ENCODE data around the gene ZNF385C.
"Not testable (repeated sequence)": the region's sequence is repeated elsewhere in the genome, so short reads cannot be mapped to it uniquely, and the experiment has no call there.

ZNF385C gene

DNA sequence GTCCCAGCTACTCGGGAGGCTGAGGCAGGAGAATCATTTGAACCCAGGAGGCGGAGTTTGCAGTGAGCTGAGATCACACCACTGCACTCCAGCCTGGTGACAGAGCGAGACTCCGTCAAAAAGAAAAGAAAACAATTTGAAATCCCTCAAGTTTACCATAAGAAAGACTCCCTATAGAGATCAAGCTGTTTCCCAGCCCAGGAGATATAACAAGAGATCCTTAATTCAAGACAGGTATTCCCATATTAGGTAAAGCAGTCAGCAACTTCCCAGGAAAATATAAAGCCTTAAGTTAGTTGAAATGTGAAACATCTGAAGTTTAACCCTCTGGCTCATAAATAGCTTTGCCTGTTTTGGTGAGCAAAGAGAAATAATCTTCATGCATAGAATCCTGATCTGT lies 85.9 kb downstream of the ZNF385C start:
- not testable (repeated sequence) for H3K36me3 ChIP-seq (ENCODE audit: control insufficient read depth, insufficient read depth, low read length); H3K9me3 ChIP-seq (ENCODE audit: control insufficient read depth, low read length); H3K27ac ChIP-seq (ENCODE audit: insufficient read depth, low read length, poor library complexity, severe bottlenecking); H3K4me1 ChIP-seq (ENCODE audit: control insufficient read depth, insufficient read depth, low read length, poor library complexity, severe bottlenecking); H3K27me3 ChIP-seq (replicated peaks; ENCODE audit: control insufficient read depth, insufficient read depth, low read length, poor library complexity, severe bottlenecking); DNase-seq; H3K4me3 ChIP-seq (ENCODE audit: insufficient read depth, low read depth, low read length, poor library complexity, severe bottlenecking)

DNA sequence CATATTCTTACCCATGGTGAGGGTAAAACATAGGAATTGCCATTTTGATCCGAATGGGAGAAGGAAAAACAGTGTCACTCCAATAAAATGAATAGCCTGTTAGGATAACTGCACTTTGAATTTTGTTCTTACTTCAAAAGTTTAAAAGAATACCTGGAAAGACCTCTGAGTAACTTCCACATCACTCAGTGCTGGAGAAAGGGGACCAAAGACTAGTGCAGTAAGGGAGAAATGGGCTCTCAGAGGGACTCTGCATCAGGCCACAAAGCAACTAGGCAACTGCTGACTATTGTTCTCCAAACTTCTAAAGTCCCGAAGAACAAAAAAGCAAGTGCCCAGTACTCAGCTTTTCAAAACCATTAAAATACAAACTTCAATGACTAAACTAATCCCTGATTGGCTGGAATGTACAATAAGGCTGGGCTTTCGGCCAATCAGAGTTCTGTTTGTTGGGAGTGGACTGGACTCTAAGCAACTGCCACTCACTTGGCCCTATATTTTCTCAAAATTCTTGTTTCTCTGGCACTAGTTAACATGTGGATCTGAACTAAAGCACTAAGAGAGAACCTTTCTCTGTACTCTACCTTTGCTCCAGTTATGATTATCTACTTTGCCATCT lies 87.3 kb downstream of the ZNF385C start:
- H3K27ac ChIP-seq (ENCODE audit: insufficient read depth, low read length, poor library complexity, severe bottlenecking), result no peak overlapping the region
- H3K36me3 ChIP-seq (ENCODE audit: control insufficient read depth, insufficient read depth, low read length), result peaks cover 8% of the 10 kb centered on the region
- no peak overlapping the region for H3K4me3 ChIP-seq (ENCODE audit: insufficient read depth, low read depth, low read length, poor library complexity, severe bottlenecking)
- DNase-seq, result no peak
- H3K4me1 ChIP-seq (ENCODE audit: control insufficient read depth, insufficient read depth, low read length, poor library complexity, severe bottlenecking), result peaks cover 4% of the 10 kb centered on the region
- no peaks in the 10 kb centered on the region for H3K9me3 ChIP-seq (ENCODE audit: control insufficient read depth, low read length)
- H3K27me3 ChIP-seq (replicated peaks; ENCODE audit: control insufficient read depth, insufficient read depth, low read length, poor library complexity, severe bottlenecking), result no peaks in the 10 kb centered on the region

DNA sequence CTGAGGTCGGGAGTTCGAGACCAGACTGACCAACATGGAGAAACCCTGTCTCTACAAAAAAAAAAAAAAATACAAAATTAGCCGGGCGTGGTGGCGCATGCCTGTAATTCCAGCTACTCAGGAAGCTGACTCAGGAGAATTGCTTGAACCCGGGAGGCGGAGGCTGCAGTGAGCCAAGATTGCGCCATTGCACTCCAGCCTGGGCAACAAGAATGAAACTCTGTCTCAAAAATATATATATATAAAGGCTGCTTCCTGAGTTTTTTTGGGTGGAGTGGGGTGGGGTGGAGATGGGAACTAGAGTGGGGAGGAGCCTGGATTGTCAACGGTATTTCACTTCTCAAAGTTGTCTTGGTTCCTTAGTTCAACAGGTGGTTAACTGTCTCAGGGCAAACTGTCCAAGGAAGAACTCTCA lies 88.0 kb downstream of the ZNF385C start:
- H3K27ac ChIP-seq (ENCODE audit: insufficient read depth, low read length, poor library complexity, severe bottlenecking); DNase-seq; H3K27me3 ChIP-seq (replicated peaks; ENCODE audit: control insufficient read depth, insufficient read depth, low read length, poor library complexity, severe bottlenecking); H3K4me3 ChIP-seq (ENCODE audit: insufficient read depth, low read depth, low read length, poor library complexity, severe bottlenecking); H3K9me3 ChIP-seq (ENCODE audit: control insufficient read depth, low read length); H3K36me3 ChIP-seq (ENCODE audit: control insufficient read depth, insufficient read depth, low read length); H3K4me1 ChIP-seq (ENCODE audit: control insufficient read depth, insufficient read depth, low read length, poor library complexity, severe bottlenecking): not testable (repeated sequence)

DNA sequence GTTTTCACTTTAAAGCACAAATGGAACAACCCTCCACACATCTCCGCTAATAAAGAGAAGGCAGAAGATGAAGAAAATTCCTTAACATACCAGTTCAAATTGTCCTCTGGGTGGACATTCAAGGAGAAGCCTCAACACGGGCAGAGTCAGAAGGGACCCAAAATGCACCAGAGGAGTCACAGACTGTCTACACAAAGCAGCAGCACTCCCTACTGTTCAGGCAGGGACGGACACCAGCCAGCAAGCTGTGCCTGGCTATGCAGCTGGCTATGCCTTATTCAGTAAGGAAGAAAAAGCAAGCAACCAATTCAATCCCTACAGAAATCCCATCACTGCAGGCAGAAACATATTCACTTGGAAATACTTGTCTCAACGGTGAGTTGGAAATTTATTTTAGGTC lies 89.1 kb downstream of the ZNF385C start:
- Histone ChIP-seq H3K27ac (ENCODE audit: insufficient read depth, low read length, poor library complexity, severe bottlenecking) (no peak overlapping the region), H3K27me3 (replicated peaks; ENCODE audit: control insufficient read depth, insufficient read depth, low read length, poor library complexity, severe bottlenecking) (no peaks in the 10 kb centered on the region), H3K4me1 (ENCODE audit: control insufficient read depth, insufficient read depth, low read length, poor library complexity, severe bottlenecking) (no peaks in the 10 kb centered on the region), H3K4me3 (ENCODE audit: insufficient read depth, low read depth, low read length, poor library complexity, severe bottlenecking) (no peak overlapping the region), H3K9me3 (ENCODE audit: control insufficient read depth, low read length) (no peaks in the 10 kb centered on the region), H3K36me3 (ENCODE audit: control insufficient read depth, insufficient read depth, low read length) (peaks cover 8% of the 10 kb centered on the region)
- DNase-seq, result no peak

DNA sequence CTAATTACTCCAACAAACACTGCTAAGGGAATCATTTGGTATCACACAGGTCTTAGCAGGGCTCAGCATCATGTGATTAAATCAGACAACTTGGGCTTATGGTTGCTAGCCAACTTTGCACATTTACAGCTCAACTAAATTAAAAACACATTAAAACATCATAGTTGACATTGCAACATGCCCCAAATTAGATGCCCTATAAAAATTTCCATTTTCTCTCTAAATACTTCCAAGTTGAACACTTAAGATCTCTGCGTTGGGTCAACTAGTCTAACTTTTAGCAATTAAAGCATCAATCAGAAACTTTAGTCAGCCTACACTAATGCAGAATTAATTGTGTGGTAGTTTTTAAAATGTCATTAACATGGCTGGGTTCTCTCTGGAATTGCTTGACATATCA lies 93.1 kb downstream of the ZNF385C start:
- no peaks in the 10 kb centered on the region for H3K4me1 ChIP-seq (ENCODE audit: control insufficient read depth, insufficient read depth, low read length, poor library complexity, severe bottlenecking)
- peaks cover 18% of the 10 kb centered on the region for H3K36me3 ChIP-seq (ENCODE audit: control insufficient read depth, insufficient read depth, low read length)
- DNase-seq, result no peak

DNA sequence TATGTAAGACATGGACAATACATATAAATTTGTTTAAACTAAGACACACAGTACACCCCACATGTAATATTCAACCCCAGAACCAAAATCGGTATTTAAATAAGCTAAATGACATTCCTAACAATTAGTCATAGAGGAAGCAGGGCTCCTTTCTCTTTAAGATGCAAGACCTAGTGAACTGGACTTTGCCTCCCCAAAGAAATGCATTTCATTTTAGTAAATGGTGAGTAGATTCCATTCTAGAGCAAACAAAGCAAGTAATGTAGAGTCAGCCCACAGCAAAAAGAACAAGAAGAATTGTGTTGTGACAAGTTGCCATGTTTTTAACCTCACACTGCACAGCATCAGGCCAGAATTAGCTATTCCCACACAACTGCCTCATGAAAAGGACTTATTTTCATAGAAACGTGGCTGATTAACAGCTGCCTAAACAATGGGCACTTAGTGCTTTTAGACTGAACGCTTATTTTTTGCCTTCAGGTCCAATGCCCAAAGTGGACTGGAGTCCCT lies 95.4 kb downstream of the ZNF385C start:
- no peaks in the 10 kb centered on the region for H3K9me3 ChIP-seq (ENCODE audit: control insufficient read depth, low read length)
- no peaks in the 10 kb centered on the region for H3K4me1 ChIP-seq (ENCODE audit: control insufficient read depth, insufficient read depth, low read length, poor library complexity, severe bottlenecking)
- H3K4me3 ChIP-seq (ENCODE audit: insufficient read depth, low read depth, low read length, poor library complexity, severe bottlenecking), result no peak overlapping the region
- H3K36me3 ChIP-seq (ENCODE audit: control insufficient read depth, insufficient read depth, low read length), result peaks cover 25% of the 10 kb centered on the region
- no peak for DNase-seq
- H3K27ac ChIP-seq (ENCODE audit: insufficient read depth, low read length, poor library complexity, severe bottlenecking), result no peak overlapping the region
- no peaks in the 10 kb centered on the region for H3K27me3 ChIP-seq (replicated peaks; ENCODE audit: control insufficient read depth, insufficient read depth, low read length, poor library complexity, severe bottlenecking)

More for the DNA sequence above, 93.1 kb downstream of the ZNF385C start:
- H3K27me3 ChIP-seq (replicated peaks; ENCODE audit: control insufficient read depth, insufficient read depth, low read length, poor library complexity, severe bottlenecking), result no peaks in the 10 kb centered on the region
- H3K9me3 ChIP-seq (ENCODE audit: control insufficient read depth, low read length), result no peaks in the 10 kb centered on the region
- no peak overlapping the region for H3K4me3 ChIP-seq (ENCODE audit: insufficient read depth, low read depth, low read length, poor library complexity, severe bottlenecking)
- H3K27ac ChIP-seq (ENCODE audit: insufficient read depth, low read length, poor library complexity, severe bottlenecking), result no peak overlapping the region

DNA sequence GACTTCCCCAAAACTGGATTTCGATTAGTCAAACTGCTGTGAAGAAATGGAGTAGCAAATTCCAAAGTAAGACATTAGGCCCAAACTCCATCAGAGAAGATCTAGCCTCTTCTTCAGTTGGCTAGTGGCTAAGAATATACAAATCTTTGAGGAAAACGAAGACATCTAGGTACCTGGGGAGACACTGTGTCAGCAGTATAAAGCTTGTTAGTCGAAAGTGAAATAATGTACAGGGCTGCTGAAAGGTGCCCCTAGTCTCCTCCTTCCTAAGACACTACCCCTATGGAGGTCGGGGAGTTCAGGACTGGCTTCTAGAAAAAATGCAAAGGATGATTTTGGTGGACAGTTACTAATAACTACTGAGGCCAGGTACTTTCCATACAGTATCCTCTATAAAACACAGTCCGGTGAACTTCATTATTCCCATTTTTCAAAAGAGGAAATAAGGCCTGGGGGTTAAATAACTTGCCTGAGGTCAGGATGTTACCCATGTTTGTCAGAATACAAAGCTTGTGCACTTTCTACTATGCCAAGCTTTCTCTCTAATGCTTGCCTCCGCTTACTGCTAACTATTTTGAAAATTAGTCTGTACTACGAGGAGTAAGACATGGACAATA lies 96.0 kb downstream of the ZNF385C start:
- Histone ChIP-seq H3K9me3 (ENCODE audit: control insufficient read depth, low read length) (no peaks in the 10 kb centered on the region), H3K27ac (ENCODE audit: insufficient read depth, low read length, poor library complexity, severe bottlenecking) (no peak overlapping the region), H3K36me3 (ENCODE audit: control insufficient read depth, insufficient read depth, low read length) (peaks cover 29% of the 10 kb centered on the region), H3K4me3 (ENCODE audit: insufficient read depth, low read depth, low read length, poor library complexity, severe bottlenecking) (no peak overlapping the region), H3K4me1 (ENCODE audit: control insufficient read depth, insufficient read depth, low read length, poor library complexity, severe bottlenecking) (no peaks in the 10 kb centered on the region), H3K27me3 (replicated peaks; ENCODE audit: control insufficient read depth, insufficient read depth, low read length, poor library complexity, severe bottlenecking) (no peaks in the 10 kb centered on the region)
- DNase-seq, result no peak

DNA sequence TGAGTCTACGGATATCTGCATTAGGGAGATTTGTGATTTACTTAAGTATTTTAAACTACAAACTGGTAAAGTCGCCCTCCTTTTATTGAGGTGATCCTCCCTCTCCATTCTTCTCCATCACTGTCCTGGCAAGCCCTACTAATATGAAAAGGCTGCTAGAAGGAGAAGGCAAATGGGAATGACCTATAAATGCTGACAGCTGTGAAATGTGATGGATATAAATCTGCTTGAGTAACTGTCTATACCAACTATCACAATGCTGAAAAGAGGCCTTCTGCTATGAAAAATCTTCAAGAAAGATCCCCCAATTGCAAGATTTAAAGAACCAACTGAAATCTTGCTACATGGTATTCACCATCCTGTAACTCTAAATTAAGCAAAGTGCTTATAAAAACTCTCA lies 96.5 kb downstream of the ZNF385C start:
- Histone ChIP-seq H3K27me3 (replicated peaks; ENCODE audit: control insufficient read depth, insufficient read depth, low read length, poor library complexity, severe bottlenecking) (no peaks in the 10 kb centered on the region), H3K4me3 (ENCODE audit: insufficient read depth, low read depth, low read length, poor library complexity, severe bottlenecking) (no peak overlapping the region), H3K36me3 (ENCODE audit: control insufficient read depth, insufficient read depth, low read length) (peaks cover 34% of the 10 kb centered on the region), H3K9me3 (ENCODE audit: control insufficient read depth, low read length) (no peaks in the 10 kb centered on the region), H3K4me1 (ENCODE audit: control insufficient read depth, insufficient read depth, low read length, poor library complexity, severe bottlenecking) (no peaks in the 10 kb centered on the region), H3K27ac (ENCODE audit: insufficient read depth, low read length, poor library complexity, severe bottlenecking) (no peak overlapping the region)
- no peak for DNase-seq

DNA sequence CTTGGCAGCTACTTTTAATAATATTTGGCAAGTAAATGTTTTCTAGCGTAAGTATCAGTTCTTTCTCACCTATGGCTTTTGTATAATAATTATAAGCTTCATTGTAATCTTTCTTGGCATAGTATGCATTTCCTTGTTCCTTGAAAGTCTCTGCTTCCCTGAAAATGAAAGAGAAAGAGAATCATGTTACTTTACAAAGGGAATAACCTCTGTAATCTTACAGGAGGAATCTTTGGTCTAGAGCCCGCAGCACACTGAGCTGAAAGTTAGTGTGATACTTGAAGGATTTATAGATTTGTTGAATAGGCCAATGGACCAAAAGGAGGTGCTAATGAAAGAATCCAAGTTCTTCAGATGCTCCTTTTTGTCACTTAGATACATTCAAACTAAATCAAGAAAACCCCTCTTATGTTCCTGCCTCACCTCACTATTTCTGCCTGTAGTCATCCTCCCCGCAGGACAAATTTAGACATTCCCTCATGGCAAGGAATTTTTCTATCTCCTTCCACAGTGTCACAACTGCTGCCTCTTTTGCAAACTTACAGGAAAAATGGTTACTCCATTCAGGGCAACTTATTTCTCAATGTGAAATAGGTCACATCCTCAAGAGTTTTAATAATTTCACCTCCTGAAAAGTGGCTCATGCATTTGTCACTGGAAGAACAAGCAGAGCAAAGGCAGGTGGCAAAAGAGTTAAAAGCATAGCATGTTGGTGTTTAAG lies 97.7 kb downstream of the ZNF385C start:
- H3K27ac ChIP-seq (ENCODE audit: insufficient read depth, low read length, poor library complexity, severe bottlenecking), result no peak overlapping the region
- H3K36me3 ChIP-seq (ENCODE audit: control insufficient read depth, insufficient read depth, low read length), result peaks cover 45% of the 10 kb centered on the region
- no peaks in the 10 kb centered on the region for H3K4me1 ChIP-seq (ENCODE audit: control insufficient read depth, insufficient read depth, low read length, poor library complexity, severe bottlenecking)
- no peak overlapping the region for H3K4me3 ChIP-seq (ENCODE audit: insufficient read depth, low read depth, low read length, poor library complexity, severe bottlenecking)
- no peaks in the 10 kb centered on the region for H3K27me3 ChIP-seq (replicated peaks; ENCODE audit: control insufficient read depth, insufficient read depth, low read length, poor library complexity, severe bottlenecking)
- H3K9me3 ChIP-seq (ENCODE audit: control insufficient read depth, low read length), result no peaks in the 10 kb centered on the region
- no peak for DNase-seq

DNA sequence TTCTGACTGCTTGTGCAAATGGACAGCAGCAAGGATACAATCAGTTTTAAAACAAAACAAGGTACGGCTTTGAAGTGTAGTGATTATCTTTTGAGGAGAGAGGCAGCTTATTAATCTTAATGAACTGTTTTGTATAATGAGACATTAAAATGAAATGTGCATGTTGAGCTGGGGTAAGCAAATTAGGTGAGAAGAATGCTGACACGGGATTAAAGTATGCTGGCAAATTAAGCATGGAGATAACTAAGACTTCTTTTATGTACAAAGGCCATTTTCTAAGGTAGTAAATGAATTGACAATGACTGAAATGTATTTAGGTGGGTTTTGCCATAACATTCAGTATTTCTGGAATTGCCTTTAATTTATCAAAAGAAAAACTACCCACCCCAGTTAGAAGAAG lies 99.8 kb downstream of the ZNF385C start:
- peaks cover 62% of the 10 kb centered on the region for H3K36me3 ChIP-seq (ENCODE audit: control insufficient read depth, insufficient read depth, low read length)

More for the DNA sequence above, 99.8 kb downstream of the ZNF385C start:
- H3K4me1 ChIP-seq (ENCODE audit: control insufficient read depth, insufficient read depth, low read length, poor library complexity, severe bottlenecking), result no peaks in the 10 kb centered on the region
- no peaks in the 10 kb centered on the region for H3K9me3 ChIP-seq (ENCODE audit: control insufficient read depth, low read length)
- no peaks in the 10 kb centered on the region for H3K27me3 ChIP-seq (replicated peaks; ENCODE audit: control insufficient read depth, insufficient read depth, low read length, poor library complexity, severe bottlenecking)
- no peak for DNase-seq
- no peak overlapping the region for H3K27ac ChIP-seq (ENCODE audit: insufficient read depth, low read length, poor library complexity, severe bottlenecking)
- H3K4me3 ChIP-seq (ENCODE audit: insufficient read depth, low read depth, low read length, poor library complexity, severe bottlenecking), result no peak overlapping the region

Measured in effector memory CD4-positive, alpha-beta T cell (primary cell).